Activated CD8-positive, alpha-beta memory T cell treated with anti-CD3 and anti-CD28 coated beads for 36 hours (primary cell): ENCODE results near the gene TOP2A. TPM values are rescaled to one million over a fixed set of nuclear protein-coding genes. Genes with fewer than 3 reads are reported as not detected.

ENCODE experiments used
- CTCF ChIA-PET: fragments of 350-600 bp; sonication (Branson Sonifier 250); formaldehyde crosslinking; loops from one replicate; lab custom pipeline; 2021; ENCODE audit warnings: antibody characterized with exemption; lab: Charles Lee
- POLR2A ChIA-PET: fragments of 350-600 bp; sonication (Branson Sonifier 250); formaldehyde crosslinking; loops from one replicate; lab custom pipeline; 2021; ENCODE audit warnings: antibody characterized with exemption; lab: Charles Lee
- total RNA-seq, 2 experiments: library from RNA; stranded (reverse); gene quantifications; one replicate each; pipeline ENCODE4 v1.2.3, GENCODE V29; 2021

Gene TOP2A, protein sequence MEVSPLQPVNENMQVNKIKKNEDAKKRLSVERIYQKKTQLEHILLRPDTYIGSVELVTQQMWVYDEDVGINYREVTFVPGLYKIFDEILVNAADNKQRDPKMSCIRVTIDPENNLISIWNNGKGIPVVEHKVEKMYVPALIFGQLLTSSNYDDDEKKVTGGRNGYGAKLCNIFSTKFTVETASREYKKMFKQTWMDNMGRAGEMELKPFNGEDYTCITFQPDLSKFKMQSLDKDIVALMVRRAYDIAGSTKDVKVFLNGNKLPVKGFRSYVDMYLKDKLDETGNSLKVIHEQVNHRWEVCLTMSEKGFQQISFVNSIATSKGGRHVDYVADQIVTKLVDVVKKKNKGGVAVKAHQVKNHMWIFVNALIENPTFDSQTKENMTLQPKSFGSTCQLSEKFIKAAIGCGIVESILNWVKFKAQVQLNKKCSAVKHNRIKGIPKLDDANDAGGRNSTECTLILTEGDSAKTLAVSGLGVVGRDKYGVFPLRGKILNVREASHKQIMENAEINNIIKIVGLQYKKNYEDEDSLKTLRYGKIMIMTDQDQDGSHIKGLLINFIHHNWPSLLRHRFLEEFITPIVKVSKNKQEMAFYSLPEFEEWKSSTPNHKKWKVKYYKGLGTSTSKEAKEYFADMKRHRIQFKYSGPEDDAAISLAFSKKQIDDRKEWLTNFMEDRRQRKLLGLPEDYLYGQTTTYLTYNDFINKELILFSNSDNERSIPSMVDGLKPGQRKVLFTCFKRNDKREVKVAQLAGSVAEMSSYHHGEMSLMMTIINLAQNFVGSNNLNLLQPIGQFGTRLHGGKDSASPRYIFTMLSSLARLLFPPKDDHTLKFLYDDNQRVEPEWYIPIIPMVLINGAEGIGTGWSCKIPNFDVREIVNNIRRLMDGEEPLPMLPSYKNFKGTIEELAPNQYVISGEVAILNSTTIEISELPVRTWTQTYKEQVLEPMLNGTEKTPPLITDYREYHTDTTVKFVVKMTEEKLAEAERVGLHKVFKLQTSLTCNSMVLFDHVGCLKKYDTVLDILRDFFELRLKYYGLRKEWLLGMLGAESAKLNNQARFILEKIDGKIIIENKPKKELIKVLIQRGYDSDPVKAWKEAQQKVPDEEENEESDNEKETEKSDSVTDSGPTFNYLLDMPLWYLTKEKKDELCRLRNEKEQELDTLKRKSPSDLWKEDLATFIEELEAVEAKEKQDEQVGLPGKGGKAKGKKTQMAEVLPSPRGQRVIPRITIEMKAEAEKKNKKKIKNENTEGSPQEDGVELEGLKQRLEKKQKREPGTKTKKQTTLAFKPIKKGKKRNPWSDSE (N-terminal part only)
- 100 to 1,000 TPM; 159 to 160 TPM for total RNA-seq

GRCh38 chr17:40417609-40418427 lies at the start of gene TOP2A:
TSS of gene TOP2A (minus strand) at chr17:40417896. CDS start at chr17:40417791, 105 bp downstream.
- ChIA-PET POLR2A (interaction anchor here (0.6 to 1.2 kb wide), 7 partner anchors 9 to 199 kb away, joined by 3 to 4 read pairs (median 3); no protein-coding TSS in a partner anchor), CTCF (interaction anchor here (0.9 to 2.4 kb wide), 12 partner anchors 9 to 122 kb away, joined by 3 to 22 read pairs (median 4); no protein-coding TSS in a partner anchor)

DNA sequence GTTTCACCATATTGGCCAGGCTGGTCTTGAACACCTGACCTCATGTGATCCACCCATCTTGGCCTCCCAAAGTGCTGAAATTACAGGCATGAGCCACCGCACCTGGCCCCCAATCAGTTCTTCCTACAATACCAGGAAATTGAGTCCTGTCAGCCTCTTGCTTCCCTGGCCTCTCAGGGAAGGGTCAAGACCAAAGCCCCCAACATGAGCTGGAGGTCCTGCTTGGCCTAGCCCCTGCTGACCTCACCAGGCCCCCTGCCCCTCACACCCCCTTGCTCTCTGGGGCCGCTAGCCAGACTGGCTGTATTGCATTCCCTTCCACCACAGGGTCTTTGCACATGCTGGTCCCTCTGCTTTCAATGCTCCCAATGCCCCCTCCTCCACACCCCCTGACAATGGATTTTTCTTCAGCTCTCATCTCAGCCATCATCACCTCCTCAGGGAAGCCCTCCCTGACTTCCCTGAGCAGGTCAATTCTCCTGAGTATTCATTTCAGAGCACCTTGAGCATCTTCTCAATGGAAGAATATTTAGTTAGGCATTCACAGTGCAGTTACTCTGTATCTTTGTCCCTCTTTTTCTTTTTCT lies 49.7 kb upstream of the TOP2A start:
- POLR2A ChIA-PET: no interaction called here

GRCh38 chr17:40466298-40466971 lies 48.7 kb upstream of the TOP2A start:
- ChIA-PET CTCF (interaction anchor here (1.0 to 1.5 kb wide), 2 partner anchors 10 to 15 kb away, joined by 3 to 4 read pairs; no protein-coding TSS in a partner anchor), POLR2A (no interaction called here)

More for the DNA sequence above, 49.7 kb upstream of the TOP2A start:
- CTCF ChIA-PET: interaction anchor here (0.6 to 1.2 kb wide), 2 partner anchors 9 to 62 kb away, joined by 3 to 8 read pairs; no protein-coding TSS in a partner anchor

DNA sequence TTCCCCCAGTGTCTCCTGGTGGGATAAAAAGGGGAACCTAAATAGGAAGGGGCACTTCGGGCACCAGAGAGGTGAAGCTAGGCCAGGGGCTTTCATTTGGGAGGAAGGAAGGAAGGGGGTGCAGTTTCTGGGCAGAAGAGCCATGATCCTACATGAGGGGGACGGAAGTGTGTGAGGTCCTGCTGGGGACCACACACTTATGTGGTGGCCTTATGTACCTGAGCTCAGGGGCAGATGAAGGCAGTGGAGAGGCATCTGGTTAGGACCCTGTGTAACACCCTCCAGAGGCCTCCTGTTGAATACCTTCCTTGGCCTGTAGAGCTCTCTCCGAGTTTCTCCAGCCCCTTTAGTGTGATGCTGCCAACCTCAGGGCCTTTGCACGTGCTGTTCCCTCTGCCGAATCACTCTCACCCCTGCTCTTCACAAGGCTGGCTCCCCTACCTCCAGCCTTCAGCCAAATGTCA lies 46.7 kb upstream of the TOP2A start:
- CTCF ChIA-PET: no interaction called here

DNA sequence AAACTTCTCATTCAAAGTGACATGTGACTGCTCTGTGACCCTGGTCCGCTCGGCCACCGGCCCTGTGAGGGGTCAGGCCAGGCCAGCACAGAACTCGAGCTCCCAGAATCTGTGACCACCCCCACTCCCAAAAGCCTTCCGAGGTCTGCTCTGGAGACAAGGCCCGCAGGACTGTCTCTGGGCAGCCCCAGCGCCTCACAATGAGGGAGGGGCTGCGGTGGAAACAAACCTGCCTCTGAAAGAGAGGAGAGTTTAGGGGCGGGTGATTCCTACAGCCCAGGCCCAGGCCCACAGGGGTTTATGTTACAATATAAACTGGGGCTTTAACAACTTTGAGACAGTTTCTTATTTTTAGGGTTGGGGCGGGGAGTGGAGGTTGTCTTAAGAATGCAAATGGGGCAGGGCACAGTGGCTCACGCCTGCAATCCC lies 45.4 kb upstream of the TOP2A start:
- POLR2A ChIA-PET: no interaction called here
- CTCF ChIA-PET: interaction anchor here (1.2 kb wide), 1 partner anchor 101 kb away, joined by 3 read pairs; no protein-coding TSS in a partner anchor

More for the DNA sequence above, 46.7 kb upstream of the TOP2A start:
- POLR2A ChIA-PET: no interaction called here

GRCh38 chr17:40462343-40463121 lies 44.8 kb upstream of the TOP2A start:
- POLR2A ChIA-PET: no interaction called here
- CTCF ChIA-PET: interaction anchor here (1.2 kb wide), 1 partner anchor 100 kb away, joined by 3 read pairs; no protein-coding TSS in a partner anchor

DNA sequence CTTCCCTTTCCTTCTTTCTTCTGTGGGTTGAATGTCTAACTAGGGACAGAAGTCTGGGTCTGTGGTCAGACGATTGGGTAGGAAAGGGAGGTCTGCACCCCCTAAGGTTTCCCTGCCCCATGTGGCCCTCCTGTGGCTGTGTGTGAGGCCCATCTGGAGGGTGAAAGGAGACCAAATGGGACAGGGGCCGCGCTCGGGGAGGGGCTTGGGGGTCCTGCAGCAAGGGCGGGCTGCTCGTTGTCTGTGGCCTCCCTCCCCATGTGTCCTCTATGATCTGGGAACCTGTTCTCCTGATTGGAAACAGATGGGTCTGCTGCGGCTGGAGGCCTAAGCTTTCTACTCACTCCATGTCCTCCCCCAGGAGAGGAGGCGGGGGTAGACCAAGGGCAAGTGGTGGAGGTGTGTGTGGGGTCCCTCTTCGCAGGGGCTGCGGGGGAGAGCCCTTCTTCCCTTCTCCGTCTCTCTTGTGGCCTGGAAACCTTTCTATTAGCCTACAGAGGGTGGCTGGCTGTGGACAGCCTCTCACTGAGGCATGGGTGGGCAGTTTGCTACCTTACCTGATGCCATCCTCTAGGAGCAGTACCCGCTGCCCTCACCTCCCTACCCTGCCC lies 44.1 kb upstream of the TOP2A start:
- ChIA-PET POLR2A (no interaction called here), CTCF (interaction anchor here (1.2 kb wide), 1 partner anchor 100 kb away, joined by 3 read pairs; no protein-coding TSS in a partner anchor)

GRCh38 chr17:40460968-40461731 lies 43.5 kb upstream of the TOP2A start:
- POLR2A ChIA-PET: no interaction called here
- CTCF ChIA-PET: interaction anchor here (1.7 kb wide), 1 partner anchor 15 kb away, joined by 6 read pairs; no protein-coding TSS in a partner anchor

- ChIA-PET CTCF (interaction anchor here (1.3 to 1.7 kb wide), 2 partner anchors 16 to 17 kb away, joined by 3 to 6 read pairs; no protein-coding TSS in a partner anchor), POLR2A (interaction anchor here (0.5 kb wide), 1 partner anchor 62 kb away, joined by 4 read pairs; no protein-coding TSS in a partner anchor)
Measured at GRCh38 chr17:40460604-40460967, 42.9 kb upstream of the TOP2A start.

GRCh38 chr17:40459636-40460603 lies 42.2 kb upstream of the TOP2A start:
- POLR2A ChIA-PET: interaction anchor here (0.5 to 0.7 kb wide), 2 partner anchors 30 to 63 kb away, joined by 3 to 4 read pairs; no protein-coding TSS in a partner anchor
- CTCF ChIA-PET: interaction anchor here (0.6 to 1.7 kb wide), 3 partner anchors 16 to 46 kb away, joined by 3 to 6 read pairs (median 3); no protein-coding TSS in a partner anchor

GRCh38 chr17:40458851-40459482 lies 41.3 kb upstream of the TOP2A start:
- ChIA-PET CTCF (interaction anchor here (0.6 kb wide), 1 partner anchor 47 kb away, joined by 3 read pairs; no protein-coding TSS in a partner anchor), POLR2A (interaction anchor here (0.7 kb wide), 1 partner anchor 31 kb away, joined by 3 read pairs; no protein-coding TSS in a partner anchor)

DNA sequence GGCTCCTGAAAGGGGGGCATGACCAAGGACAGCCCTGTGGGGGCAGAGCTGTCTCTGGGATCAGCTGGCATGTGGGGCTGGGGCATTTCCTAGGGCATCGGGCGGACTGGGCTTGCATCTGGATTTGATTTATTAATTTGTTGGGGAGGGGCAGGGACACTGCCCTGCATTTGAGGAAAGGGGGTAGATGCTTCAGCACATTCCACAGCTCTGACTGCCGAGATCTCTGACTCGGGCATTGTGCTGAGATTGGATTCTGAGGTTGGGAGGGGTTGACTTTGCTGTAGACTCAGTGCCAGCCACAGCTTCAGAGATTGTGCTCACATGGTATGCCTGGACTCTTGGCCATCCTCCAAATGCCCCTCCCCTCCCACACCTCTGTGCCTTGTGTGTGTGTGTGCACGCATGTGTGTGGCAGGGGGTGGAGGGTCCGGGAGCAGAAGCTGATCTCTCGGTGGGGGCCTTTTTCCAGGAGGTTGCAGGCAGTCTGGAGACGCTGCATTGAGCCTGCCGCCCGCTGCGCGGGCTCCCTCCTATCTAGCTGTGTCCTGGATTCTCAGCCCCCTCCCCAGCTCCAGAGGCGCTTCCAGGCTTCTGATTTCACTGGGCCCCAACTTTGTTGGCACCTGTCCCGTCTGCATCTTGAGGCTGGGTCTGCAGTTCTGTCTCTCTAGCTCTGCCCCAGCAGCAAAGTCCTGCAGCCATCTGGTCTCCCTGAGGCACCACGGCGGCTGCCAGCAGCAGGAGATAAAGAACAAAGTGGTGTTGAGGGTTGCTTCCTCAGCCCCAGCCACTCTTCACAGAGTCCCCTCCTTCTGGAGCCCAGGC lies 40.5 kb upstream of the TOP2A start:
- ChIA-PET CTCF (interaction anchor here (0.6 kb wide), 1 partner anchor 175 kb away, joined by 4 read pairs; no protein-coding TSS in a partner anchor), POLR2A (no interaction called here)
